LNCAP (cell line): Measurements from ENCODE around the gene CNOT6.

Source experiments
- CTCF ChIP-seq: fragments of 450-650 bp; IDR thresholded peaks from 2 replicates; pipeline ENCODE4 v1.5.1; 2017; ENCODE audit warnings: mild to moderate bottlenecking

The CNOT6 gene

GRCh38 chr5:180494060-180494509 lies at the start of gene CNOT6:
Gene CNOT6 (plus strand): TSS chr5:180494379. CDS start chr5:180529277, 34,898 bp downstream.
- no peak for TF ChIP-seq CTCF

- no peak for TF ChIP-seq CTCF
These were observed 39.4 kb upstream of the CNOT6 start for GRCh38 chr5:180454752-180455151.

GRCh38 chr5:180455872-180456271 lies 38.3 kb upstream of the CNOT6 start:
- TF ChIP-seq CTCF = no peak

- TF ChIP-seq CTCF = no peak
These were observed 37.4 kb upstream of the CNOT6 start for GRCh38 chr5:180456792-180457191.

GRCh38 chr5:180460834-180461233 lies 33.3 kb upstream of the CNOT6 start:
- no peak for TF ChIP-seq CTCF

GRCh38 chr5:180461303-180461702 lies 32.9 kb upstream of the CNOT6 start:
- no peak for TF ChIP-seq CTCF

- no peak for TF ChIP-seq CTCF
These were observed 30.8 kb upstream of the CNOT6 start for GRCh38 chr5:180463216-180463900.
